ENCODE results near the gene ATRN.

- TF ChIP-seq CTCF (conservative IDR thresholded peaks at IDR 0.05; ENCODE audit: low read length) (no peak), EZH2phosphoT487 (IDR thresholded peaks at IDR 0.05; ENCODE audit: borderline replicate concordance, low read depth, low read length) (no peak)
Observed at GRCh38 chr20:3627476-3627875, 156.7 kb downstream of the ATRN start.

Measured in OCI-LY7 (cell line).